ENCODE data around the gene AKR1C3. TPM values are rescaled to one million over a fixed set of nuclear protein-coding genes. Genes with fewer than 3 reads are reported as not detected.

The AKR1C3 gene
- polyA plus RNA-seq, 6 donors from 2014 or later = 0.29 to 1.6 (median 0.58) TPM; not detected in 1

DNA sequence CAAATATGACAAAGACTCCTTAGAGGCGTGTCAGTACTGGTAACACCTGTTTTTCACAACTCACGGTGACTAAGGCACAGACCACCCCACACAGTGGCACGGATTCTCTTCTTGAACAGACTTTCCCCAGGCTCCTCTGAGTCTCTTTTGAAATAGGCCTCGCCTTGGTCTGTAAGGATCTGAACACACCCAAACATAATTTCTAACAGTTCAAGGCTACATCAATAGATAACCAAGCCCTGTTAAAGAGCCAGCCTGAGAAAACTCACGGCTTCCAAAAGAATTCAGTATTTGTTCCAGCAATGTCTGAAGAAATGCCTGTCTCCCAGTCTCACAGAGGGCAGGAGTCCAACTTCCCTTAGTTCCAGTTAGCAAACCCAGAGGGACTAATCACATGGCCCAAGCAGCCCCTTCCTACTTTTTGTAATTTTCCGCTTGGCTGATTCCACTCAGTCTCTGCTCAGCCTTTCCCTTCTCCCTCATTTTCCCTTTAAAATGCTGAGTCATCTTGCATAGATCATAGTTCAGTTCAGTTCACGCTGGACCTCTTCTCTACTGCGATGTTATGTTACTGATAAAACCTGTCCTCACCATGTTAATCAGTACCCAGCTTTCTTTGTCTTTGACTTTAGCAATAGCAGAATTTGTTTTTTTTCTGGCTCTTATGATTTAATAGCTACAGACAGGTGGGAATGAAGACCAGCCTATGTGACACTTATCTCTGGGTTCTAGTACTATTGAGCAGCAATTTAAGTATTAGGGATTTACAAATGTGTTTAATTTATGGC is 22.6 kb upstream of the AKR1C3 start:
- H3K4me1 Mint-ChIP-seq = no peaks in the 10 kb centered on the region
- H3K27me3 Mint-ChIP-seq = no peaks in the 10 kb centered on the region
- DNase-seq = no peak
- H3K9me3 Mint-ChIP-seq = peaks cover 0 to 19% (median 7%) of the 10 kb centered on the region in 7 donors
- peak overlapping the region in 2 of 6 donors; percentile 15 to 41 for H3K27ac Mint-ChIP-seq
- no peaks in the 10 kb centered on the region for H3K36me3 Mint-ChIP-seq
- no peak overlapping the region for H3K4me3 Mint-ChIP-seq
- no peak for ATAC-seq (ENCODE audit: low read depth in 2 of 2)

DNA sequence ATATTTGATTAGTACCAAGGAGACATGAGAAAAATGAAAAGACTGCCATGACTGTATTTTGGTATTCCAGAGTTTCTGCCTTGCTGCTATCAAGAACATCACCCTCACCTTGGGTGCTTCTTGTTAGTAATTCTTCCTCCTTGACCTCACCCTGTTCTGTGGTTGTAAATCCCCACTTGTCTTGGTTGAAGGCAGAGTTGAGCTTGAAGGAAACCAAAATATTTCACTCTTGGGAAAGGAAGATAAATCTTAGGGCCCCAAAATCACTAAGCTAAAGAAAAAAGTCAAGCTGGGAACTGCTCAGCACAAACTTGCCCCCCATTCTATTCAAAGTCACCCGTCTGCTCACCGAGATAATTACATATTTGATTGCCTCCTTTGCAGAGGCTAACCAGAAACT is 20.6 kb upstream of the AKR1C3 start:
- Mint-ChIP-seq H3K4me1 (no peaks in the 10 kb centered on the region), H3K27ac (no peak overlapping the region), H3K9me3 (peaks cover 0 to 19% (median 4%) of the 10 kb centered on the region in 7 donors), H3K4me3 (no peak overlapping the region), H3K36me3 (no peaks in the 10 kb centered on the region), H3K27me3 (no peaks in the 10 kb centered on the region)
- DNase-seq (no peak), ATAC-seq (ENCODE audit: low read depth in 2 of 2) (no peak)

DNA sequence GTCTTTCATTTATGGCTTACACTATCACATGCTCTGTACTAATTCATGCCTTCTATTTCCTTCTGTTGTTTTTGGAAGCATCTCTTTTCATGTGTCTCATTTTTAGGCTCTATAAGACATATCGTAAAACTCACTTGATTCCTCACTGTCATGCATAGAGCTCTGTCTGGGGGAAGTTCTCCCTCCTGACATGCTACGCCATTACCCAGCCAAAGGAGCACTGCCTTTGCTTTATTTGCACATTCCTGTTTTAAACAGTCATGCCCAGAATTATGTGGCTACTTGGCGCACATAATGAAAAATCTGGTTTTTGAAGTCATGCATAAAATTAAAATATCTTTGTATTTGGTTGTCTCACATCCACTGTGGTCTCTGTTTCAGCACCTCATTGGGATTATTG is 17.6 kb upstream of the AKR1C3 start:
- no peaks in the 10 kb centered on the region for H3K4me1 Mint-ChIP-seq
- H3K27me3 Mint-ChIP-seq = no peaks in the 10 kb centered on the region
- H3K27ac Mint-ChIP-seq = no peak overlapping the region
- H3K9me3 Mint-ChIP-seq = peaks cover 0 to 2% (median 0%) of the 10 kb centered on the region in 7 donors
- ATAC-seq (ENCODE audit: low read depth in 2 of 2) = no peak
- H3K4me3 Mint-ChIP-seq = no peak overlapping the region
- no peaks in the 10 kb centered on the region for H3K36me3 Mint-ChIP-seq
- no peak for DNase-seq

DNA sequence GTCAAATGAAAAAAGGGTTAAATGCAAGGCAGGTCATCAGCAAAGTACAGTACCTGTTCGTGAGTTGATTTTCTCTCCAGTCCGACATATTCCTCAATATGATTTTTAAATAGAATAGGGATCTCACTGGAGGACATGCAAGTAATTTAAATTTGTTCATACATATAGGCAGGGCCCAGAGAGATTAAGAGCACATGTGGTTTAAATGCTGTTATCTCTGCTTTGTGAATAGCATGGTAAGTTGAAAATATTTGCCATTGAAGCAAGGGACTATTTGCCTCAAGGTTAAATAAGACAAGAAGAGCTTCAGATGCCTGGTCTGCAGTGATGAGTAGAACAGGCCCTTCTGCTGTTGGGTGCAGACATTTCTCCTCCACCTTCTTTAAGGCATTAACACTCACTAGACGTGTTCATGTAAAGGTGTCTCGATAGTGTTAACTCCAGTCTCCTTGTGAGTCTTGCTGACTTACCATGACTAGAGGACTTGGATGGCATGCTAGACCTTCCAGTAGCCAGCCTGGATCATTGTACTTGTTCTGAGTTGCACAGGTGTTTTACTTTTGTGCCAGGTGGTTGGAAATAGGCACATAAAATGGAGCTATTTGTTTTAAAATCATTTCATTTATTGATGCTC is 15.6 kb upstream of the AKR1C3 start:
- Mint-ChIP-seq H3K36me3 (no peaks in the 10 kb centered on the region), H3K4me3 (no peak overlapping the region), H3K9me3 (peaks cover 0 to 2% (median 0%) of the 10 kb centered on the region in 7 donors), H3K4me1 (no peaks in the 10 kb centered on the region), H3K27ac (no peak overlapping the region), H3K27me3 (no peaks in the 10 kb centered on the region)
- DNase-seq (no peak), ATAC-seq (ENCODE audit: low read depth in 2 of 2) (no peak)

DNA sequence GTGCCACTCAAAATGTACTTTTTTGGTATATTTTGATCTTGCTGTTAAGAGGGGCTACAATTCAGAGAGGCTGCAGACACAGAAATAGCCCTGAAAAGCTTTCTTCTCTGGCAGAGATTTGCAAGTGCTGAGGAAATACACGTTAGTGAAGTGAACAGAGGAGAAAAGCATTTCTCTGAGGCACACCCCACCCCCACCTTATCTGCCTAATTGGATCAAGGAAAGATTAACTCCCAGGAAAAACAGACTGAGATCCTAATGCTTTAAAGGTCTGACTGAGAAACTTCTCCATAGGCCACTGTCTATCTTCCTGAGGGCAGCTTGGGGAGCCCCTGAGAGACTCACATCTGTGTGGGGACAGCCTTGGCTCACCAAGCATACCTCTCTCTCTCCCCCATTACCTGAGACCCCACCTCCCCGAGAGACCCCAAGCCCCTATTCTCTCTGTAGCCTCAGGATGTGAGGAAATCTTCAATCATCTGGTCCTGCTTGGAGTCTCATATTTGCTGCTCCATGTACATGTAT is 14.8 kb upstream of the AKR1C3 start:
- H3K36me3 Mint-ChIP-seq = no peaks in the 10 kb centered on the region
- H3K27me3 Mint-ChIP-seq = no peaks in the 10 kb centered on the region
- H3K4me1 Mint-ChIP-seq = no peaks in the 10 kb centered on the region
- DNase-seq = no peak
- no peak for ATAC-seq (ENCODE audit: low read depth in 2 of 2)
- peak overlapping the region in 1 of 6 donors; percentile 0 for H3K27ac Mint-ChIP-seq
- peaks cover 0 to 2% (median 0%) of the 10 kb centered on the region in 7 donors for H3K9me3 Mint-ChIP-seq
- no peak overlapping the region for H3K4me3 Mint-ChIP-seq

DNA sequence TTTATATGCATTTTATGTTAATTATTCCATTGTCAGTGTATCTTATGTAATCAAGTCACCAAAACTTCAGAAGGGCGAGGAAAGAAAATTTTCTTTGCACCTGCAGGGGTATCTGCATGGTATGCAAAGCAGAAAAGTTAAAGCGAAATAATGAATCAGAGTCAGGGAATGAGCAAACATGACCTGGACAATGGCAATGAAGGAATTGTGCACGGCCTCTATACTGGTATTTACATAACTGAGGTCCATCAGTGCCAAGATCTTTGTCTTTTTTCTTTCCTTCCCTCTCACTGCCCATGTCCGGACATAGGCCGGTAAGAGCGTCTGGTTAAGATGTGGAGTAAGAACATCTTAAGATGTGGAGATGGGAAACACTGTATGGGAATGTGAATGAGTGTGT is 14.4 kb upstream of the AKR1C3 start:
- DNase-seq (no peak), ATAC-seq (ENCODE audit: low read depth in 2 of 2) (no peak)
- H3K36me3 Mint-ChIP-seq = no peaks in the 10 kb centered on the region
- H3K4me1 Mint-ChIP-seq = no peaks in the 10 kb centered on the region
- peaks cover 0 to 2% (median 0%) of the 10 kb centered on the region in 7 donors for H3K9me3 Mint-ChIP-seq
- no peak overlapping the region for H3K27ac Mint-ChIP-seq
- H3K27me3 Mint-ChIP-seq = no peaks in the 10 kb centered on the region
- no peak overlapping the region for H3K4me3 Mint-ChIP-seq

DNA sequence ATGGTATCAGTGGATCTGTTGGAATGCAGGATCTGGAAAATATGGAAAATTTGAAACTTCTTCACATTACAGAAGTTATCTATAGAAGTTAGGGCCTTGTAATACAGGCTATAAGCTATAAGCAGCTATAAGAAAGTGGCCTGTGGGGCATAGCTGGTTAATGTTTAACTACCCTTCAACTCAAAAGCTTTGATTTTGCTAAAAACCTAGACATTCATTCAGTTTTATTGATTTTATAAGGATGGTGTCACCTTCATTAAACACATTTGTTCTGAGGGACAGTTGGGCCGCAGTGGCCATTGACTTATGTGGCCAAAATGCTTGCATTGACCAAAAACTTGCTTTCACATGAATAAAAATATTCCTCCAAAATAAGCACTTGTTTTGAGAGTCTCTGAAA is 13.1 kb upstream of the AKR1C3 start:
- no peak overlapping the region for H3K4me3 Mint-ChIP-seq
- no peak overlapping the region for H3K27ac Mint-ChIP-seq
- no peaks in the 10 kb centered on the region for H3K36me3 Mint-ChIP-seq
- no peaks in the 10 kb centered on the region for H3K4me1 Mint-ChIP-seq
- peaks cover 0 to 1% (median 0%) of the 10 kb centered on the region in 7 donors for H3K9me3 Mint-ChIP-seq
- H3K27me3 Mint-ChIP-seq = no peaks in the 10 kb centered on the region
- no peak for ATAC-seq (ENCODE audit: low read depth in 2 of 2)
- DNase-seq = no peak

DNA sequence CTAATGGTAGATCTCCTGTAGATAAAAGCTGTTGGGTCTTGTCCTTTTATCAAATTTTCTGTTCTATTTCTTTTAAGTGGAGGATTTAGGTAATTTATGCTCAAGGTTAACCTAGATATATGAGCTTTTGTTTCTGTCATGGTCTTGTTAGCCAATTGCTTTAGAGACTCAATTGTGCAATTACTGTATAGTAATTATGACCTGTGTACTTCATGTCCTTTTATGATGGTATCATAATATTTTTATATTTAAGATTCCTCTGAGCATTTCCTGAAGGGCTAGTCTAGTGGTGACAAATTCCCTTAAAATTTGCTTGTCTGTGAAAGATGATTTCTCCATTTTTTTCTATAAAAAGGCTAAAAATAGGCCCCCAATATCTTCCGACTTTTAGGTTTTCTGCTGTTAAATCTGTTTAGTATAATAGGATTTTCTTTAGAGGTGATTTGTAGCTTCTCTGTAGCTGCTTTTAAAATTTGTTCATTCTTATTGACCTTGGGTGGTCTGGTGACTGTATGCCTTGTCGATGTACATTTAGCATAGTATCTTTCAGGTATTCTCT is 5.4 kb upstream of the AKR1C3 start:
- Mint-ChIP-seq H3K4me1 (no peaks in the 10 kb centered on the region), H3K4me3 (no peak overlapping the region), H3K9me3 (peaks cover 1 to 34% (median 11%) of the 10 kb centered on the region in 7 donors), H3K27ac (no peak overlapping the region), H3K36me3 (peaks cover 0 to 13% of the 10 kb centered on the region in 2 donors), H3K27me3 (peaks cover 4 to 8% (median 7%) of the 10 kb centered on the region in 3 donors)
- ATAC-seq (ENCODE audit: low read depth in 2 of 2) (no peak), DNase-seq (no peak)

DNA sequence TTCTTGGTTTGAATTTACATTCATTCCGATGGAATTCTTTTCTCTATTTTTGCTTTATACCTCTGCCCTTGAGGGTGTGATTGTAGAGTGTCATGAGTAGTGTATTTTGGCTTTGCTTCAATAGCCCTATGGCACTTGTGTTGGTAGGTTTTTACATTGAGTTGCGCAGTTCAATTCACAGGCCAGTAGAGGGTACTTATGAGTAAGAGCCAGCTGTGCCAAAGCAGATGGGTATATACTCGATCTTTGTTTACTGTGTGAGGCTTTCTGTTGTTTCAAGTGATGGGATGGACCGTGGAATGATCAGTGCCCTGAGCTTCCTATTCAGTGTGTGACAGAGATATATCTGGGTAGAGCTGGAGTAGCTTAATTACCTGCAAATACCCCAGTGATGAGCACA is 4.3 kb upstream of the AKR1C3 start:
- H3K9me3 Mint-ChIP-seq = peaks cover 1 to 34% (median 11%) of the 10 kb centered on the region in 7 donors
- no peak overlapping the region for H3K4me3 Mint-ChIP-seq
- no peak overlapping the region for H3K27ac Mint-ChIP-seq
- no peak for DNase-seq
- H3K36me3 Mint-ChIP-seq = peaks cover 0 to 13% of the 10 kb centered on the region in 2 donors
- ATAC-seq (ENCODE audit: low read depth in 2 of 2) = no peak
- H3K27me3 Mint-ChIP-seq = peaks cover 4 to 8% (median 7%) of the 10 kb centered on the region in 3 donors
- H3K4me1 Mint-ChIP-seq = peaks cover 2 to 5% (median 4%) of the 10 kb centered on the region in 3 donors

DNA sequence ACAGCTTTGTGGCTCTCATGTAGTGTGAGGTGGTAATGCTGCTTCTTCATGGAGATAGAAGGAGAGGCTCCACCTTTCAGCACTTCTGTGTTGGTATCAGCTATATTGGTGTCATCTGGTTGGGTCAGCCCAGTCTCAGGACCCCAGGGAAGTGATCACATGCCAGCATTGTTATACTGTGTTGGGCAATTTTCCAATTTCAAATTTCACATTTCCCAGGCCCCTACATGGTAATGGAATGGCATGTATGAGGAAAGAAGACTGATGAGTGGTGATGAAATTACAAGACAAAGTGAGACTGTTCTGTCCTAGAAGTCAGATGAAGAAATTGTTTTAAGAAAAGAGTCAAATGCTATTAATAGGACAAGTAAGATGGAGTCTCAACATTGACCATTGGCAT is 3.7 kb upstream of the AKR1C3 start:
- Mint-ChIP-seq H3K4me3 (no peak overlapping the region), H3K9me3 (peaks cover 1 to 34% (median 11%) of the 10 kb centered on the region in 7 donors), H3K4me1 (peaks cover 2 to 6% (median 4%) of the 10 kb centered on the region in 3 donors), H3K36me3 (peaks cover 0 to 13% of the 10 kb centered on the region in 2 donors), H3K27me3 (peaks cover 4 to 8% (median 7%) of the 10 kb centered on the region in 3 donors), H3K27ac (no peak overlapping the region)
- ATAC-seq (ENCODE audit: low read depth in 2 of 2) (no peak), DNase-seq (no peak)

DNA sequence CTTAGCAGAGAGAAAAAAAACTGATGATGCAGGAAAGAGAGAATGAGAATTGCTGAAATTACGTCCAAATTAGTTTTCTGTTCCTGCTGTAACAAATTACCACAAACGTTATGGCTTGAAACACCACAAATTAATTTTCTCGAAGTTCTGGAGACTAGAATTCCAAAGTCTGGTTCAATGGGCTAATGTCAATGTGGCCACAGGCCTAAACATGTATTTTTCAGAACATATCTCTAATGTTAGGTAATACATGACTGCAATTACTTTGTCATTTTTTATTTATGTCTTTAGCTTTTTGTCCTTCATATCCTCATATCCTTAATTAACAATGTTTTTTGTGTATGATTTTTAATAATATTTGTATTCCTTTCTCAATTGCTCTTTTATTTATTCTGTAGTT is 3.0 kb upstream of the AKR1C3 start:
- ATAC-seq (ENCODE audit: low read depth in 2 of 2) = no peak
- H3K27me3 Mint-ChIP-seq = peaks cover 4 to 8% (median 7%) of the 10 kb centered on the region in 3 donors
- no peak for DNase-seq
- H3K4me3 Mint-ChIP-seq = no peak overlapping the region
- H3K4me1 Mint-ChIP-seq = peaks cover 2 to 6% (median 4%) of the 10 kb centered on the region in 3 donors
- peaks cover 1 to 34% (median 11%) of the 10 kb centered on the region in 7 donors for H3K9me3 Mint-ChIP-seq
- no peak overlapping the region for H3K27ac Mint-ChIP-seq
- peaks cover 0 to 13% of the 10 kb centered on the region in 2 donors for H3K36me3 Mint-ChIP-seq

DNA sequence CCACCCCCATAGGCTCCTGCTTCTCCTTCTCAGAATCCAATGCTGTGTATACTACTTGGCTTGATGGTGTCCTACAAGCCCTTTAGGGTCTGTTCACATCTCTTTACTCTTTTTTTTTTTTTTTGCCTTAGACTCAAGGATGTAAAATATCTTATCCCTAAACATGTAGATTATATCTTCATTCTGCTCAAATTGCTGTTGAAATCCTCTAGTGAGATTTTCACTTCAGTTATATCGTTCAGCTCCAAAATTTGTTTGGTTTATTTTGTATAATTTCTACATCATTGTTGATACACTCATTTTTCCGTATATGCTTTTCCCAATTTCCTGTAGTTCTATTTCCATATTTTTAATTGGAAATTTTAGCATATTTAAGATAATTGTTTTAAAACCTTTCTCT is 1.8 kb upstream of the AKR1C3 start:
- ATAC-seq (ENCODE audit: low read depth in 2 of 2) (no peak), DNase-seq (no peak)
- Mint-ChIP-seq H3K9me3 (peaks cover 1 to 34% (median 11%) of the 10 kb centered on the region in 7 donors), H3K4me3 (no peak overlapping the region), H3K27ac (no peak overlapping the region), H3K27me3 (peaks cover 4 to 8% (median 7%) of the 10 kb centered on the region in 3 donors), H3K36me3 (peaks cover 0 to 13% of the 10 kb centered on the region in 2 donors), H3K4me1 (peaks cover 2 to 6% (median 4%) of the 10 kb centered on the region in 3 donors)

All from naive B cell (primary cell).